A549 (cell line): ENCODE results near the gene GPAM.

Experiments
- BHLHE40 ChIP-seq: IDR thresholded peaks from 2 replicates; pipeline ENCODE4 v1.6.1; 2012; ENCODE audit warnings: low read depth, low read length, inconsistent platforms
- CEBPB ChIP-seq, 2 experiments: fragments of >200 bp in 1 of 2; sonication (Bioruptor Twin) in 1 of 2; formaldehyde crosslinking in 1 of 2; IDR thresholded peaks; 2 replicates each; pipeline ENCODE4 v1.6.1; 2012 to 2016
- CTCF ChIP-seq: fragments of >200 bp; sonication (Bioruptor Twin); formaldehyde crosslinking; IDR thresholded peaks from 3 replicates; pipeline ENCODE4 v1.5.1; 2016
- KDM1A ChIP-seq: fragments of 200-600 bp; sonication (generic); IDR thresholded peaks from 2 replicates; pipeline ENCODE4 v1.6.1; 2016; ENCODE audit warnings: low read depth, mild to moderate bottlenecking
- MAX ChIP-seq: IDR thresholded peaks from 2 replicates; pipeline ENCODE4 v1.6.1; 2012
- MAZ ChIP-seq: fragments of 150-350 bp; IDR thresholded peaks from 2 replicates; pipeline ENCODE4 v1.6.1; 2014; ENCODE audit warnings: antibody characterized with exemption, low read depth, low read length, borderline replicate concordance
- ZNF302 ChIP-seq: fragments of 250-450 bp; sonication (Bioruptor Pico); IDR thresholded peaks from 2 replicates; pipeline ENCODE4 v1.9.0; 2021; ENCODE audit warnings: inconsistent platforms, mild to moderate bottlenecking, moderate library complexity

- TF ChIP-seq MAX = no peak
- TF ChIP-seq KDM1A = no peak
- no peak for TF ChIP-seq CEBPB (IDR thresholded peaks at IDR 0.05)
- TF ChIP-seq ZNF302 (CRISPR knock-in tag) = no peak
- no peak for TF ChIP-seq CTCF
- TF ChIP-seq BHLHE40 = no peak
- TF ChIP-seq MAZ = no peak
Observed at GRCh38 chr10:112215342-112215774, 31.8 kb upstream of the GPAM start.
